H9 (cell line): ENCODE results near the gene UCP2. TPM values are rescaled to one million over a fixed set of nuclear protein-coding genes. Genes with fewer than 3 reads are reported as not detected.

ENCODE experiments used
- DNase-seq: peaks from one replicate; pipeline ENCODE4 v3.0.0-alpha.2; 2017
- H2AFZ ChIP-seq: one replicate; pipeline ENCODE4 v1.6.1; 2013; ENCODE audit warnings: mild to moderate bottlenecking, low read length, control low read depth, moderate library complexity
- H2AK5ac ChIP-seq: 2 replicates; pipeline ENCODE4 v1.6.1; 2013; ENCODE audit warnings: low read length, control low read depth, mixed read lengths; ENCODE audit not compliant: insufficient read length
- H2BK120ac ChIP-seq: one replicate; pipeline ENCODE4 v1.6.1; 2013; ENCODE audit warnings: low read depth, mild to moderate bottlenecking, low read length, control low read depth, inconsistent platforms; ENCODE audit not compliant: poor library complexity, severe bottlenecking
- H2BK12ac ChIP-seq: 2 replicates; pipeline ENCODE4 v1.6.1; 2013; ENCODE audit warnings: low read length, control low read depth, mixed read lengths, low read depth; ENCODE audit not compliant: insufficient read length
- H2BK15ac ChIP-seq: 2 replicates; pipeline ENCODE4 v1.6.1; 2013; ENCODE audit warnings: low read depth, low read length, control low read depth
- H2BK20ac ChIP-seq: one replicate; pipeline ENCODE4 v1.6.1; 2013; ENCODE audit warnings: low read depth, mild to moderate bottlenecking, low read length, control low read depth, inconsistent platforms; ENCODE audit not compliant: poor library complexity, severe bottlenecking
- H2BK5ac ChIP-seq: 2 replicates; pipeline ENCODE4 v1.6.1; 2013; ENCODE audit warnings: low read length, control low read depth, mixed read lengths; ENCODE audit not compliant: insufficient read length
- H3K14ac ChIP-seq: 2 replicates; pipeline ENCODE4 v1.6.1; 2013; ENCODE audit warnings: low read length, control low read depth; ENCODE audit not compliant: insufficient read depth
- H3K18ac ChIP-seq: 2 replicates; pipeline ENCODE4 v1.6.1; 2013; ENCODE audit warnings: low read depth, mild to moderate bottlenecking, mixed read lengths, low read length, control low read depth; ENCODE audit not compliant: insufficient read length
- H3K23ac ChIP-seq: 2 replicates; pipeline ENCODE4 v1.6.1; 2013; ENCODE audit warnings: low read length, control low read depth, mixed read lengths, low read depth; ENCODE audit not compliant: insufficient read length
- H3K23me2 ChIP-seq: 2 replicates; pipeline ENCODE4 v1.6.1; 2013; ENCODE audit warnings: low read depth, mild to moderate bottlenecking, mixed read lengths, low read length, control low read depth; ENCODE audit not compliant: insufficient read length, poor library complexity, severe bottlenecking
- H3K27ac ChIP-seq: 2 replicates; pipeline ENCODE4 v1.5.1; 2013; ENCODE audit warnings: low read length, control low read depth, mixed read lengths, low read depth; ENCODE audit not compliant: insufficient read length
- H3K27me3 ChIP-seq: 2 replicates; pipeline ENCODE4 v1.6.1; 2013; ENCODE audit warnings: low read length, control low read depth, inconsistent platforms; ENCODE audit not compliant: insufficient read depth
- H3K4ac ChIP-seq: 2 replicates; pipeline ENCODE4 v1.6.1; 2013; ENCODE audit warnings: low read depth, mild to moderate bottlenecking, control low read depth, inconsistent platforms, low read length, moderate library complexity
- H3K4me1 ChIP-seq: 2 replicates; pipeline ENCODE4 v1.6.1; 2013; ENCODE audit warnings: low read length, control low read depth, inconsistent platforms; ENCODE audit not compliant: insufficient read depth
- H3K4me2 ChIP-seq: 2 replicates; pipeline ENCODE4 v1.6.1; 2013; ENCODE audit warnings: low read length, control low read depth, mixed read lengths; ENCODE audit not compliant: insufficient read length, insufficient read depth
- H3K56ac ChIP-seq: 2 replicates; pipeline ENCODE4 v1.6.1; 2013; ENCODE audit warnings: low read depth, mild to moderate bottlenecking, mixed read lengths, low read length, control low read depth; ENCODE audit not compliant: insufficient read length
- H3K79me1 ChIP-seq: 2 replicates; pipeline ENCODE4 v1.6.1; 2013; ENCODE audit warnings: low read depth, mild to moderate bottlenecking, moderate library complexity, low read length, control low read depth, inconsistent platforms; ENCODE audit not compliant: insufficient read depth, poor library complexity, severe bottlenecking
- H3K79me2 ChIP-seq: 2 replicates; pipeline ENCODE4 v1.6.1; 2013; ENCODE audit warnings: low read length, control low read depth, inconsistent platforms; ENCODE audit not compliant: insufficient read depth
- H3K9ac ChIP-seq: 2 replicates; pipeline ENCODE4 v1.6.1; 2013; ENCODE audit warnings: low read length, control low read depth, mixed read lengths; ENCODE audit not compliant: insufficient read length; ENCODE audit errors: extremely low read depth
- H3K9me3 ChIP-seq: one replicate; pipeline ENCODE4 v1.6.1; 2013; ENCODE audit warnings: low read depth, low read length, inconsistent platforms; ENCODE audit not compliant: control insufficient read depth
- H3T11ph ChIP-seq: one replicate; pipeline ENCODE4 v1.6.1; 2013; ENCODE audit warnings: mild to moderate bottlenecking, low read length, control low read depth, inconsistent platforms
- H4K20me1 ChIP-seq: one replicate; pipeline ENCODE4 v1.6.1; 2013; ENCODE audit not compliant: control insufficient read depth, insufficient read length, insufficient read depth
- H4K5ac ChIP-seq: 2 replicates; pipeline ENCODE4 v1.6.1; 2013; ENCODE audit warnings: low read depth, mild to moderate bottlenecking, mixed read lengths, low read length, control low read depth; ENCODE audit not compliant: insufficient read length
- H4K8ac ChIP-seq: replicated peaks from 2 replicates; pipeline ENCODE4 v1.6.1; 2013; ENCODE audit warnings: low read length, control low read depth, mixed read lengths, low read depth; ENCODE audit not compliant: insufficient read length
- H4K91ac ChIP-seq: 2 replicates; pipeline ENCODE4 v1.6.1; 2013; ENCODE audit warnings: low read depth, mild to moderate bottlenecking, moderate library complexity, mixed read lengths, low read length, control low read depth; ENCODE audit not compliant: insufficient read length
- H3K27ac Mint-ChIP-seq, 3 experiments: 2 replicates in 2 of 3; 3 replicates in 1 of 3; pipeline ENCODE4 v1.8.0; 2020 to 2021; ENCODE audit warnings: mixed read lengths in 3 of 3, mild to moderate bottlenecking in 1 of 3, moderate library complexity in 1 of 3
- H3K27me3 Mint-ChIP-seq: 2 replicates; pipeline ENCODE4 v1.8.0; 2021; ENCODE audit warnings: low read depth, mild to moderate bottlenecking, moderate library complexity, mixed read lengths
- H3K36me3 Mint-ChIP-seq, 3 experiments: 2 replicates in 2 of 3; 3 replicates in 1 of 3; pipeline ENCODE4 v1.8.0; 2020 to 2021; ENCODE audit warnings: low read depth in 3 of 3, mixed read lengths in 3 of 3; ENCODE audit not compliant: insufficient read depth in 1 of 3
- H3K4me1 Mint-ChIP-seq, 2 experiments: 2 replicates each; pipeline ENCODE4 v1.8.0; 2020; ENCODE audit warnings: mixed read lengths in 2 of 2
- H3K4me3 Mint-ChIP-seq, 2 experiments: 2 replicates in 1 of 2; 3 replicates in 1 of 2; pipeline ENCODE4 v1.8.0; 2020 to 2021; ENCODE audit warnings: mild to moderate bottlenecking in 2 of 2, mixed read lengths in 2 of 2, moderate library complexity in 1 of 2
- H3K9me3 Mint-ChIP-seq, 2 experiments: 2 replicates in 1 of 2; 3 replicates in 1 of 2; pipeline ENCODE4 v1.8.0; 2020; ENCODE audit warnings: mild to moderate bottlenecking in 2 of 2, mixed read lengths in 2 of 2, moderate library complexity in 1 of 2
- WGBS: extraction: QIAGEN DNeasy Blood & Tissue Kit; methylation state at CpG from one replicate; pipeline ENCODE4 v1.1.7; 2013; ENCODE audit warnings: missing lambda C conversion rate, low lambda C conversion rate, mixed read lengths; ENCODE audit not compliant: insufficient read length; ENCODE audit errors: extremely low coverage; 5-methylcytosine and 5-hydroxymethylcytosine counted together
- total RNA-seq: library from RNA; stranded (reverse); gene quantifications from 2 replicates; pipeline ENCODE4 v1.2.1, GENCODE V29; 2021
- TF ChIP-seq, protein P1 (sequence below): fragments of 200-600 bp; sonication (generic); conservative IDR thresholded peaks from 3 replicates; pipeline ENCODE4 v1.8.0; 2021; ENCODE audit warnings: antibody characterized with exemption, mild to moderate bottlenecking

Gene UCP2
- total RNA-seq, 1 experiment from 2014 or later = 62.1 TPM

GRCh38 chr11:74004046-74004695 is 21.5 kb upstream of the UCP2 start:
- no peak overlapping the region; a peak in 1 of 7 replicates for H3K27ac Mint-ChIP-seq
- Histone ChIP-seq H3K18ac (no peak overlapping the region), H4K20me1 (no peaks in the 10 kb centered on the region), H4K91ac (no peak overlapping the region), H3K27me3 (no peaks in the 10 kb centered on the region), H2BK20ac (no peak overlapping the region), H3K27ac (no peak overlapping the region), H4K5ac (no peak overlapping the region), H2BK15ac (no peak overlapping the region), H4K8ac (no peak overlapping the region), H2BK12ac (no peak overlapping the region), H2AK5ac (no peak overlapping the region), H3K9ac (no peak overlapping the region), H2BK120ac (no peak overlapping the region), H3K79me2 (no peaks in the 10 kb centered on the region), H3K79me1 (no peaks in the 10 kb centered on the region), H3K4me1 (no peaks in the 10 kb centered on the region), H3K14ac (no peak overlapping the region), H2BK5ac (no peak overlapping the region), H3K23ac (no peak overlapping the region), H3T11ph (no peak overlapping the region), H2AFZ (no peak overlapping the region), H3K23me2 (no peaks in the 10 kb centered on the region), H3K4ac (no peak overlapping the region), H3K56ac (no peak overlapping the region), H3K9me3 (no peaks in the 10 kb centered on the region), H3K4me2 (no peak overlapping the region)
- no peaks in the 10 kb centered on the region; a peak in 1 of 7 replicates for H3K36me3 Mint-ChIP-seq
- TF ChIP-seq, protein P1, sequence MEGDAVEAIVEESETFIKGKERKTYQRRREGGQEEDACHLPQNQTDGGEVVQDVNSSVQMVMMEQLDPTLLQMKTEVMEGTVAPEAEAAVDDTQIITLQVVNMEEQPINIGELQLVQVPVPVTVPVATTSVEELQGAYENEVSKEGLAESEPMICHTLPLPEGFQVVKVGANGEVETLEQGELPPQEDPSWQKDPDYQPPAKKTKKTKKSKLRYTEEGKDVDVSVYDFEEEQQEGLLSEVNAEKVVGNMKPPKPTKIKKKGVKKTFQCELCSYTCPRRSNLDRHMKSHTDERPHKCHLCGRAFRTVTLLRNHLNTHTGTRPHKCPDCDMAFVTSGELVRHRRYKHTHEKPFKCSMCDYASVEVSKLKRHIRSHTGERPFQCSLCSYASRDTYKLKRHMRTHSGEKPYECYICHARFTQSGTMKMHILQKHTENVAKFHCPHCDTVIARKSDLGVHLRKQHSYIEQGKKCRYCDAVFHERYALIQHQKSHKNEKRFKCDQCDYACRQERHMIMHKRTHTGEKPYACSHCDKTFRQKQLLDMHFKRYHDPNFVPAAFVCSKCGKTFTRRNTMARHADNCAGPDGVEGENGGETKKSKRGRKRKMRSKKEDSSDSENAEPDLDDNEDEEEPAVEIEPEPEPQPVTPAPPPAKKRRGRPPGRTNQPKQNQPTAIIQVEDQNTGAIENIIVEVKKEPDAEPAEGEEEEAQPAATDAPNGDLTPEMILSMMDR = no peak
- H3K27me3 Mint-ChIP-seq = no peaks in the 10 kb centered on the region; the same call in 1 of the 2 replicates
- H3K9me3 Mint-ChIP-seq = no peaks in the 10 kb centered on the region
- H3K4me3 Mint-ChIP-seq = no peak overlapping the region
- H3K4me1 Mint-ChIP-seq = peaks cover 14 to 26% of the 10 kb centered on the region in 2 experiments
- no peak for DNase-seq
- no CpG with 5 or more reads among the region's 6 CpGs for WGBS
